ENCODE measurements around the gene NDUFS7. TPM values are rescaled to one million over a fixed set of nuclear protein-coding genes. Genes with fewer than 3 reads are reported as not detected.
"Not testable (repeated sequence)": the region's sequence is repeated elsewhere in the genome, so short reads cannot be mapped to it uniquely, and the experiment has no call there.

The NDUFS7 gene
- total RNA-seq, 1 donor from 2014 or later = 98.8 TPM

GRCh38 chr19:1433119-1434039, 49.7 kb downstream of the NDUFS7 start:
- intact Hi-C loops (cut with micrococcal nuclease) = no loop called here
- no peaks in the 10 kb centered on the region for H3K27me3 Mint-ChIP-seq (ENCODE audit: insufficient read depth)
- H3K4me3 Mint-ChIP-seq = no peak overlapping the region
- DNase-seq (ENCODE audit: low spot score) = no peak
- H3K4me1 Mint-ChIP-seq (ENCODE audit: low read depth) = no peaks in the 10 kb centered on the region
- no peaks in the 10 kb centered on the region for H3K9me3 Mint-ChIP-seq
- no peak overlapping the region for H3K27ac Mint-ChIP-seq
- H3K36me3 Mint-ChIP-seq (ENCODE audit: low read depth) = peaks cover 12% of the 10 kb centered on the region

- peaks cover 13% of the 10 kb centered on the region for H3K36me3 Mint-ChIP-seq (ENCODE audit: low read depth)
Measured at GRCh38 chr19:1434040-1434366, 50.3 kb downstream of the NDUFS7 start.

GRCh38 chr19:1434577-1435060, 50.9 kb downstream of the NDUFS7 start:
- intact Hi-C loops (cut with micrococcal nuclease) = no loop called here
- Mint-ChIP-seq H3K9me3 (no peaks in the 10 kb centered on the region), H3K27me3 (ENCODE audit: insufficient read depth) (no peaks in the 10 kb centered on the region), H3K4me1 (ENCODE audit: low read depth) (no peaks in the 10 kb centered on the region), H3K4me3 (no peak overlapping the region), H3K27ac (no peak overlapping the region), H3K36me3 (ENCODE audit: low read depth) (peaks cover 16% of the 10 kb centered on the region)
- no peak for DNase-seq (ENCODE audit: low spot score)

More at GRCh38 chr19:1434040-1434366, 50.3 kb downstream of the NDUFS7 start:
- Mint-ChIP-seq H3K4me1 (ENCODE audit: low read depth) (no peaks in the 10 kb centered on the region), H3K27me3 (ENCODE audit: insufficient read depth) (no peaks in the 10 kb centered on the region), H3K27ac (no peak overlapping the region), H3K4me3 (no peak overlapping the region), H3K9me3 (no peaks in the 10 kb centered on the region)
- no peak for DNase-seq (ENCODE audit: low spot score)
- intact Hi-C loops (cut with micrococcal nuclease) = no loop called here

- H3K36me3 Mint-ChIP-seq (ENCODE audit: low read depth) = peaks cover 22% of the 10 kb centered on the region
- no peaks in the 10 kb centered on the region for H3K9me3 Mint-ChIP-seq
- no peak overlapping the region for H3K4me3 Mint-ChIP-seq
- no peak for DNase-seq (ENCODE audit: low spot score)
- intact Hi-C loops (cut with micrococcal nuclease) = no loop called here
- H3K4me1 Mint-ChIP-seq (ENCODE audit: low read depth) = no peaks in the 10 kb centered on the region
- H3K27ac Mint-ChIP-seq = no peak overlapping the region
- no peaks in the 10 kb centered on the region for H3K27me3 Mint-ChIP-seq (ENCODE audit: insufficient read depth)
Measured at GRCh38 chr19:1435378-1435989, 51.8 kb downstream of the NDUFS7 start.

GRCh38 chr19:1437609-1438008, 53.9 kb downstream of the NDUFS7 start:
- H3K4me1 Mint-ChIP-seq (ENCODE audit: low read depth) = no peaks in the 10 kb centered on the region
- peaks cover 39% of the 10 kb centered on the region for H3K36me3 Mint-ChIP-seq (ENCODE audit: low read depth)
- H3K27ac Mint-ChIP-seq = no peak overlapping the region
- H3K4me3 Mint-ChIP-seq = peak overlapping the region; percentile 98
- intact Hi-C loops (cut with micrococcal nuclease) = loop anchor here (1.0 to 2.0 kb wide), 4 partner anchors 30 to 989 kb away; partner anchors contain the start of genes C19orf25, DAZAP1, NDUFS7 and TIMM13
- no peaks in the 10 kb centered on the region for H3K27me3 Mint-ChIP-seq (ENCODE audit: insufficient read depth)
- no peaks in the 10 kb centered on the region for H3K9me3 Mint-ChIP-seq
- DNase-seq (ENCODE audit: low spot score) = no peak

GRCh38 chr19:1438035-1438932, 54.6 kb downstream of the NDUFS7 start, which contains the start of gene RPS15:
Gene RPS15 (plus strand): TSS chr19:1438396. CDS start chr19:1438426, 30 bp downstream.
- peak; percentile 95 for DNase-seq (ENCODE audit: low spot score)
- Mint-ChIP-seq H3K9me3 (no peaks in the 10 kb centered on the region), H3K4me3 (peak within 1 kb of the TSS; percentile 98), H3K36me3 (ENCODE audit: low read depth) (peaks cover 42% of the 10 kb centered on the region), H3K27ac (peak within 1 kb of the TSS; percentile 99), H3K27me3 (ENCODE audit: insufficient read depth) (no peaks in the 10 kb centered on the region), H3K4me1 (ENCODE audit: low read depth) (no peaks in the 10 kb centered on the region)
- intact Hi-C loops (cut with micrococcal nuclease) = loop anchor here (1.0 to 2.0 kb wide), 4 partner anchors 31 to 989 kb away; partner anchors contain the start of genes C19orf25, DAZAP1, NDUFS7 and TIMM13

- H3K36me3 Mint-ChIP-seq (ENCODE audit: low read depth) = peaks cover 42% of the 10 kb centered on the region
Measured at GRCh38 chr19:1438933-1439354, 55.2 kb downstream of the NDUFS7 start.

GRCh38 chr19:1439525-1440417, 56.1 kb downstream of the NDUFS7 start:
- H3K27ac Mint-ChIP-seq = peak overlapping the region; percentile 67
- H3K9me3 Mint-ChIP-seq; H3K4me1 Mint-ChIP-seq (ENCODE audit: low read depth); DNase-seq (ENCODE audit: low spot score); H3K27me3 Mint-ChIP-seq (ENCODE audit: insufficient read depth): not testable (repeated sequence)
- peaks cover 43% of the 10 kb centered on the region for H3K36me3 Mint-ChIP-seq (ENCODE audit: low read depth)
- peak overlapping the region; percentile 98 for H3K4me3 Mint-ChIP-seq
- intact Hi-C loops (cut with micrococcal nuclease) = loop anchor here (2.0 kb wide), 2 partner anchors 39 to 987 kb away; partner anchors contain the start of genes C19orf25 and TIMM13

More at GRCh38 chr19:1438933-1439354, 55.2 kb downstream of the NDUFS7 start:
- no peaks in the 10 kb centered on the region for H3K9me3 Mint-ChIP-seq
- H3K27ac Mint-ChIP-seq = peak overlapping the region; percentile 67
- H3K4me3 Mint-ChIP-seq = peak overlapping the region; percentile 98
- H3K4me1 Mint-ChIP-seq (ENCODE audit: low read depth) = no peaks in the 10 kb centered on the region
- no peaks in the 10 kb centered on the region for H3K27me3 Mint-ChIP-seq (ENCODE audit: insufficient read depth)
- DNase-seq (ENCODE audit: low spot score) = no peak
- intact Hi-C loops (cut with micrococcal nuclease) = loop anchor here (1.0 to 2.0 kb wide), 4 partner anchors 32 to 988 kb away; partner anchors contain the start of genes C19orf25, DAZAP1, NDUFS7 and TIMM13

GRCh38 chr19:1440418-1440801, 56.7 kb downstream of the NDUFS7 start:
- intact Hi-C loops (cut with micrococcal nuclease) = no loop called here
- Mint-ChIP-seq H3K27ac (peak overlapping the region; percentile 52), H3K27me3 (ENCODE audit: insufficient read depth) (no peaks in the 10 kb centered on the region), H3K4me3 (peak overlapping the region; percentile 98), H3K9me3 (no peaks in the 10 kb centered on the region), H3K36me3 (ENCODE audit: low read depth) (peaks cover 40% of the 10 kb centered on the region), H3K4me1 (ENCODE audit: low read depth) (no peaks in the 10 kb centered on the region)
- DNase-seq (ENCODE audit: low spot score) = no peak

GRCh38 chr19:1441022-1441426, 57.3 kb downstream of the NDUFS7 start:
- Mint-ChIP-seq H3K36me3 (ENCODE audit: low read depth) (peaks cover 39% of the 10 kb centered on the region), H3K27me3 (ENCODE audit: insufficient read depth) (no peaks in the 10 kb centered on the region), H3K27ac (peak overlapping the region; percentile 23), H3K4me3 (peak overlapping the region; percentile 98), H3K4me1 (ENCODE audit: low read depth) (no peaks in the 10 kb centered on the region), H3K9me3 (no peaks in the 10 kb centered on the region)
- DNase-seq (ENCODE audit: low spot score) = no peak
- intact Hi-C loops (cut with micrococcal nuclease) = no loop called here

GRCh38 chr19:1441677-1442438, 58.2 kb downstream of the NDUFS7 start:
- peaks cover 2% of the 10 kb centered on the region for H3K27me3 Mint-ChIP-seq (ENCODE audit: insufficient read depth)
- H3K4me3 Mint-ChIP-seq = peak overlapping the region; percentile 53
- intact Hi-C loops (cut with micrococcal nuclease) = no loop called here
- no peaks in the 10 kb centered on the region for H3K4me1 Mint-ChIP-seq (ENCODE audit: low read depth)
- H3K27ac Mint-ChIP-seq = peak overlapping the region; percentile 48
- peaks cover 39% of the 10 kb centered on the region for H3K36me3 Mint-ChIP-seq (ENCODE audit: low read depth)
- no peak for DNase-seq (ENCODE audit: low spot score)
- H3K9me3 Mint-ChIP-seq = no peaks in the 10 kb centered on the region
